NOMO-1 (cell line): ENCODE data around the gene PDLIM5.
"Not testable (repeated sequence)": the region's sequence is repeated elsewhere in the genome, so short reads cannot be mapped to it uniquely, and the experiment has no call there.

ENCODE experiments used
- DNase-seq, 2 experiments: peaks; one replicate each; lab custom pipeline; 2025; ENCODE audit not compliant: unreplicated experiment in 2 of 2; lab: John Stamatoyannopoulos, UW

The PDLIM5 gene

DNA sequence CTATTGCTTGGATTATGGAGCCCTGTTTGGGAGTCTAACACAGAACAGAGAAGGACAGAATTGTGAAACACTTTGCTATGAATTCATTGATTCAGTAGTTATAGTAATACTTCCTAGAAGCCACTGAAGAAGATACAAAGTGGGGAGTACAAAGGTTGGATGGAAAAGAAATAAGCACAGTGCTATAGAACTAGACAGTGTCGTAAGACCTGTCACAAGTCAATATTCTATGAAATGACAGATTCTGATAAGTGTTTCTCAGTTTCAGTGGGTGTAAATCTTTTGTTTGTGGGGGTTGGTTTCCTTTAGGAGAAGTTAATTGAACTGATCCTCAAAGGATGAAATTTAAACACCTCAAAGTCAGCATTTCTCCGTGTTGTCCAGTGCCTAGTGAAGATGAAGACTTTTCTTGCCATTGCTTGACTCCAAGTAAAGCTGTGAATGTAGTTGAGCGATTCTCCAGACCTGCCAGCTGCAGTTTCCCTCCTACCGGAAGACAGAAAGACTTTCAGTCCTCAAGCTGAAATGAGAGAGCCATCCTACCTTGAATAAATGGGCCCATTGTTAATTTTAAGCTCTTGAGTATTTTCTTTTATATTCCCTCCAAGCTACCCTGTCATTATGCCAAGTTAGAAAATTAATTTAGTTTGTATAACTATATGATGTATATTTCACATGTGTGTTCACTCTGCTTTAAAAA is 7.9 kb downstream of the PDLIM5 start:
- DNase-seq, result no peak

DNA sequence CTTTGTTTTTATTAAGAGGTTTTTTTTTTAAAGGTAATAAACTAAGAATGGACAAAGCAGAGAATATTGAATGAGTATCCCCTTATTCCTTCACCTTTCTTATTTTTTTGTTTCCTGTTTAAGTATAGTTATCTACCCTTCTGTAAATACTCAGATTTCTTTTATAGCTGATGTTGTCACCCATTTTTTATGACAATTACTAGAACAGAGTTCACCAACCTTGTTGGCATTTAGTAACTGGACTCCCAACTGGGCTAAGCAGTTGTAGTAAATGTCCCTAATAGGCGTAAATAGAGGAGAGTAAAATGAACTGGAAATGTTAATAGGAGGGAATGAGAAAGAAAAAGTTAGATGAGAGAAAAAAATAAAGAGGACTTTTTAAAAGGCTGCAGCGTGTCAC is 9.8 kb downstream of the PDLIM5 start:
- no peak for DNase-seq

DNA sequence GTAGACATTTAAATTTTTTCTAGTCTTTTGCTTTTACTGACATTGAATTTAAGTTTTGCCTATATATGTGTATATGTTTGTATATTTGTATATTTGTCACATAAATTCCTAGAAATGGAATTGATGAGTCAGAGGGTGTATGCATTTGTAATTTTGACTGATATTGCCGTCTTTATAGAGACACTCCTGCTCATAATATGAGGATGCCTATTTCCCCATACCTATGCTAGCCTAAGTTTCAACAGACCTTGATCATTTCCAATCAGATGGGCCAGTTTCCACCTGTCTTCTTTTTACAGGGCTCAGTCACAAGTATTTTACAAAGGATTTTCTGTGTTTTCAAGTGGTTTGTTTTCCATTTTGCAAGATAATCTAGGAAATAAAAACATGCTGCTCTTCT is 10.8 kb downstream of the PDLIM5 start:
- DNase-seq, result no peak

DNA sequence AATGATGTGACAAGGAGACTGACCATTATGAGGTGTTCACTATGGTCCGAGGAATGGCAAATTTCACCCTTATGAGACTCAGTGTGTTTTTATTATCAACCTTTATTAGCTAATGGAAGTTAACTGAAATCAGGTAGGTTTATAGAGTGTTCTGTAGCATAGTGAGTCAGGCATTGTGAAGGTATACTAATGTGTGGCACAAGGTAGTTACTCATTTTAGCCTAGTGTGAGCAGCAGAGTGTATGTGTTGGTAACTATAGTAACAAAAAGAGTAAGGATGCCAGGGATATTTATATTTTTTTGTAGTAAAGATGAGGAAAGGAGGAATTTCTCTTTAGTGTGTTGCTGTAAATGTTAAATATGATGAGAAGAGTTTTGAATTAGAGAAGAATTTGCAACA is 12.0 kb downstream of the PDLIM5 start:
- no peak for DNase-seq

- no peak for DNase-seq
Measured at GRCh38 chr4:94466371-94466770, 14.6 kb downstream of the PDLIM5 start.

DNA sequence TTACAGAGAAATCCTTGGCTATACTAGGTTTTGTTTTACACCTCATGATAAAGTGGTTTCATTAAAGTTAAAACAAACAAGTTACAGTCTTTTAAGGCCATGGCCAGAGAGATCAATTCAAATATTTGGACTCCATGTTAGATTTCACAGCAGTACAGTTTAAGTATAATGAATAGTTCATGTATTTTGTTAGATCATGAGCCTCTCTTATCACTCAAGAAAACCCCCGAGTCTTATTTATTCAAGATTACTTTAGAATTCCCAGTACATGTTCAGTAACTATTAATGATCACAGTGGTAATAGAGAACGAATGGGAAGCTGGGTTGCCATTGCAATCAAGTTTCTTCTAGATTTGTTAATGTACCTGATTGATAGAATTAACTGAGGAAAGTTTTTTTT is 15.2 kb downstream of the PDLIM5 start:
- DNase-seq, result no peak

- no peak for DNase-seq
Measured at GRCh38 chr4:94468093-94468769, 16.5 kb downstream of the PDLIM5 start.

GRCh38 chr4:94469221-94469784 is 17.6 kb downstream of the PDLIM5 start:
- no peak for DNase-seq

GRCh38 chr4:94470132-94470531 is 18.4 kb downstream of the PDLIM5 start:
- DNase-seq, result no peak

DNA sequence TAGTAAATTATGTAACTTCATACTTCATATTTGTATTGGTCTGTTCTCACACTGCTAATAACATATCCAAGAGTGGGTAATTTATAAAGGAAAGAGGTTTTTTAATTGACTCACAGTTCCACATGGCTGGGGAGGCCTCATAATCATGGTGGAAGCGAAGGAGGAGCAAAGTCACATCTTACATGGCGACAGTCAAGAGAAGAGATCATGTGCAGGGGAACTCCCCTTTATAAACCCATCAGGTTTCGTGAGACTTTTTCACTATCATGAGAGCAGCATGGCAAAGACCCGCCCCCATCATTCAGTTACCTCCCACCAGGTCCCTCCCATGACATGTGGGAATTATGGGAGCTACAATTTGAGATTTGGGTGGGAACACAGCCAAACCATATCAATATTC is 19.0 kb downstream of the PDLIM5 start:
- not testable (repeated sequence) for DNase-seq

GRCh38 chr4:94472056-94472826 is 20.5 kb downstream of the PDLIM5 start:
- DNase-seq, result no peak

GRCh38 chr4:94475050-94475449 is 23.3 kb downstream of the PDLIM5 start:
- no peak for DNase-seq

GRCh38 chr4:94475794-94476193 is 24.1 kb downstream of the PDLIM5 start:
- DNase-seq, result no peak

- DNase-seq, result no peak
Measured at GRCh38 chr4:94477227-94477626, 25.5 kb downstream of the PDLIM5 start.

- not testable (repeated sequence) for DNase-seq
Measured at GRCh38 chr4:94478805-94479204, 27.1 kb downstream of the PDLIM5 start.

- DNase-seq, result no peak
Measured at GRCh38 chr4:94479358-94480141, 27.8 kb downstream of the PDLIM5 start.

GRCh38 chr4:94480362-94480951 is 28.7 kb downstream of the PDLIM5 start:
- no peak for DNase-seq

- DNase-seq, result no peak
Measured at GRCh38 chr4:94483895-94484294, 32.2 kb downstream of the PDLIM5 start.

DNA sequence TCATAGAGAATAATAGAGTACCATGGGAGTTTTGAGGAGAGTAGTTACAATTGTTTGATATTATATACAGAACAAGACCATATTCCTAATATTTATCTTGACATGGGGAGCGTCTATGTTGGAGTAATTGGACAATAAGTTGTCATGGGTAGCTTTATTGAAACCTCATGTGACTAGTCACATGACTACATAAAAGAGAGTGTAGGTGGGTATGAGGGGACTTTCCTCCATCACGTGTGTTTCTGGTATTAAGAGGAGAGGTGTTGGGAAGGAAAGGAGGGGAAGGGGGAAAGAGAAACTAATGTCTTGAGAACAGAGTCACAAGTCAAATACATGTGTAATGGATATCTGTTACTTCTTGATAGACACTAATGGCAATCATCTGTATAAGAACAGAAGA is 33.1 kb downstream of the PDLIM5 start:
- no peak for DNase-seq

DNA sequence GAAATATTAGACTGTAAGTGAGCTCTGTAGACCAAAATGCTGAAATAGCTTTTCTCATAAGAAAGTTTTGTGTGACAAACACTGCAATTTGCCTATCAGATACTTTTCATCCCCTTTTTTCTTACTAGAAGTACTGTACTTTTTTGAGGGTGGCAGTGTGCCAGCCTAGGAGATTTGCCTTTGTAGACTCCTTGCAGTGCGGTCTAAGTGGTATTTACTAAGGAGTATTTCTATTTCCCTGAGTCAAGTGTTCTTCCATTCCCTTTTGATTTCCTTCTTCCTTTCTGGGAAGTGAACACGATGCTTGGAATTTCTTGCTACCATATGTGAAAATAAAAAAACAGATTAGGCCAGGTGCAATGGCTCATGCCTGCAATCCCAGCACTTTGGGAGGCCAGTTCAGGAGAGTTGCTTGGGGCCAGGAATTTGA is 34.6 kb downstream of the PDLIM5 start:
- no peak for DNase-seq
